ENCODE results near the gene RNF34.

RNF34 gene

DNA sequence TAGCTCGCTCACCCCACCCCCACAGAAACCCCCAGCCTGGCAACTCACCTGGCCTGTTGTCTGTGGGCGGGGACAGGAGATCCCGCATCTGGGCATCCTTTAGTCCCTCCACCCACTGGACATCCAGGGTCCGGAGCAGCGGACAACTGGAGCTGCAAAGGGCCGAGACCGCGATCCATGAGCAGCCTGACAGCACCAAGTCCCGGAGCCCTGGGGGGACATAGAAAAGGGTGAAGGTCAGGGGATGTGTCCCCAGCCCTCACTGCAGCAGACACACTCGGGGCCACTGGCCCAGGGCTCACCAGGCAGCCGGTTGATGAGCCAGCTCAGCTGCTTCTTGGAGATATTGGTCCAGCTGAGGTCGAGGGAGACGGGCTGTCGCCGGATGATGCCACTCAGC lies 40.9 kb downstream of the RNF34 start:
- no peak for DNase-seq

- DNase-seq = no peak
These were observed 41.6 kb downstream of the RNF34 start for GRCh38 chr12:121441555-121441954.

DNA sequence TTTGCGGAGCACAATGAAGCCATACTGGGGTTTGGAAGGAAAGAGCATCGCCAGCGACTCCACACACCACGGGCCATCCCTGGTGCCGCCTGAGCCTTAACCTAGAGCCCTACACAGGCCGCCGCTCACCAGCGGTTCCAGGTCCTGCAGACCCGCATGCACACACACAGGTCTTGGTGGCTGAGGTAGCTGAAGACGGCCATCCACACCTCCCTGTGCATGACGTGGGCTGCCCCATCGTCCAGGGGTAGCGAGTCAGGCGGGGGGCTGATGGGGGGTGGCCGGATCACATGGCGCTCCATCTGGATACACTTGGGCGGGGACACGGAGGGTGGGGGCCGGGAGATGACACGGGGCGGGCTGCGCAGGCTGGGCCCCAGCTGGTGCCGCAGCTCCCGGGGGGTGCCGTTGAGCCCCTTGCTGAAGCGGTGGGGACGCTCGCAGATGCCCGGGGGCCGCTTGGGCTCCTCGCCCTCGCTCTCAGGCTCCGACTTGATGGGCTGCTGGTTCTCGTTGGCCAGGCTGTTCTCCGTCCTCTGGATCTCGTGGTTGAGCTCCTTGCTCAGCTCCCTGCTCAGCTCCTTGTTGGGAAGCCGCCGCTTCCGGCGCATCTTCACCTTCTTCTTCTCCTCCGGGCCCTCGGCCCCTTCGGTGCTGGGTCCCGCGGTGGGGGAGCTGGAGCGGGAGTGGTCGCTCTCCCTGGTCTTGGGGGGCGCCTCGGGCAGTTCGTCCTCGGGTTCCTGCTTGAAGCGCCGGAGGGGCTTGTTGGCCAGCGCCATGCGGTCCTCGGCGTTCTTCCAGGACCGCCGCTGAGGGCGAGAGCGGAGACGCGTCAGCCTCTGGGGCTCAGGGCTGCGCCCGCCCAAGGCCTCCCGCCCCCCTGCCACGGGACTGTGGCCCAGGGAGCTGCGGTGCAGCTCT lies 42.4 kb downstream of the RNF34 start:
- no peak for DNase-seq

GRCh38 chr12:121443193-121443870 lies 43.4 kb downstream of the RNF34 start:
- peak; percentile 79 for DNase-seq

DNA sequence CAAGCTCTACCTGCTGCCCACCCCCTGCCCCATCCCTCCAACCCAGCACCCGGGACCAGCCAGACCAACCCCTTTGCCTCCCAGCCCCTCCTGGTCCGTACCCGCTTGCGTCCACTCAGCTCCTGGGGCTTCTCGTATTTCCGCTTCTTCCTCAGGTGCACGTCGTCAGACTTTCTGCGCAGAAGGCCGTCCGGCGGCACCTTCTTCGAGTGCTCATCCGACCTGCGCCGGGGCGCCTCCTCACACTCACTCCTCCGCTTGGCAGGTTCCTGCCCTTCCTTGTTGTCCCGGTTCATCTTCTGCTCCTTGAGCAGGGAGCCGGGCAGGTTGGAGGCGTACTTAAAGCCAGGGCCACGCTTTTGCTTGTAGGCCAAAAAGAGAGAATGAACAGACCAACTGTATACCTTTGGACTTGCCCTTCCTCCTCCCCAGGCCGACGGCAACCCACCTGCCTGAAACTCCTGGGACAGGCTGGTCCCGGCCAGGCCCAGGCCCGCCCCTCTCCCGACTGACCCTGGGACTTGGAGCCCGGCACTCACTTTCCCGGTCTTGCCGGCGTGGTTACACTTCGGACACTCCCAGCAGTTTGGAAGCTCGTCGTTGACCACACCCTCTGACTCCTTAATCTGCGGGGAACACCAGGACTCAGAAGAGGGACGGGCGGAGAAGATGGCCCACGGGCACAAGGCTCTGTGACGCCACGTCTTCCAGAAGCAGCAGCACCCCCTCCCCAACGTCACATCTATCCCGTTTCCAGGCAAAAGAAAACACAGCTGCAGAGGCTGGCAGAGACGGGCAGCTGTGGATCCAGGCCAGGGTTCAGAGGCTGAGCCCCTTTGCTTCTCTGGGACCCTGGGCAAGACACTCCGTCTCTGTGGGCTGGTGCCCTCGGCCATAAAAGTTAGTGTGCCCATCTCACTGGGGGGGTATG lies 44.3 kb downstream of the RNF34 start:
- DNase-seq = no peak

DNA sequence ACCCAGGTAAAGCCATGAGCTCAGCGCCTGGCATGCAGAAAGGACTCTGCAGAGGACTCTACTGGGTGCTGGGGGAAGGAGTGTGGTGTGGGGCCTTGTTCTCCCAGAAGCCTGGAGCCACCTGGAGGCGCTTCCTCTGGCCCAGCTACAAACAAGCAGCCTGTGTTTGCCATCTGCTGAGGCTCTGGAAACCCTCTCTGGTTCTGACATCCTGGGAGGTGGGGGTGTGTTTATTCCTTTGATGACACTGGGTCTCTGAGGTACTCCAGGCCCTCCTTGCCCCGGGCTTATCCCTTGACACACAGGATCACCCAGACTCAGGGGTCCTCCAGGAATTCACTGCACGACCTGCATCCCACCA lies 44.9 kb downstream of the RNF34 start:
- no peak for DNase-seq

DNA sequence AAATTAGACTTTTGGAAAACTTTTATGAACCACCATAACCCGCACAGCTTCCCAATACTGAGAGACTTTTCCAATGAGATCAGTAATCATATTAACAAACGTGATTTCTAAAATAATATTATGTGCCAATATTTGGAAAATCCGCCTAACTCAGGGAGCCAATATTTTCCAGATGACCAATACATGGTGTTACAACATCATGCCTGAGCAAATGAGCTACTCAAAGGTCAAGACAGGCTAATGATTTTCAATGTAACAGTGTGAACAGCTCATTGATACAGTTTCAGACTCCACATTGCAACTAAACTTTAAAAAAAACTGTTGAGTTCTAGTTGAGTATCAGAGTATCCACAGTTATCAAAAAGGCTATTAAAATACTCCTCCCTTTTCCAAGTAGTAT lies 46.8 kb downstream of the RNF34 start:
- DNase-seq = peak; percentile 41

GRCh38 chr12:121448771-121449315 lies 48.9 kb downstream of the RNF34 start:
- no peak for DNase-seq

- DNase-seq = no peak
These were observed 52.0 kb downstream of the RNF34 start for GRCh38 chr12:121451961-121452339.

DNA sequence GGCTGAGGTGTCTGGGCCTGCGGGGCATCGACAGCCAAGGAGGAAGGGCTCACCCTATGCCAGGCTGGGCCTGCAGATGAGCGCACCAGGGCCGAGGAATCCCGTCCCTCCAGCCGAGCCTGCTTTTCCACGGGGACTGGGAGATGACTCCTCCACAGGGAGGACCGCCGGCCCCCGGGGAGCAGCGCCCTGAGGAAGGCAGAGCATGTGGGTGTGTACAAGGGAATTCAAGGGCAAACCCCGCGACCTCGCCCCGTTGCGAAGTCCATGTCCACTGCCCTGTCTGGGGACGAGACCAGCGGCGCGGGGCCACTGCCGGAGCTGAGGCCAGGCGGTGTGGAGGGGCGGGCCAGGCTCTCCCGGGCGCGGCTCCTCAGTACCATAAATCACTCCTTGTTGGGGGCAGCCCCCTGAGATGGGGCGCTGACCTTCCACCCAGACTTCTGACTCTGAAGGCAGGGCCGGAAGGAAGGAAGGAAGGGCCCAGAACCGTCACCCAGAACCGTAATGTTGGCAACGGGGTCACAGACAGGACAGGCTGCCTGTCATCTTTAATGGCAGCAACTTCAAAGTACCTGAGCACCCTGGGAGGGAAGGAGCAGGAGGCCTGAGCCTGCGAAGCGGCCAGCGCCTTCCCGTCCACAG lies 52.5 kb downstream of the RNF34 start:
- DNase-seq = no peak

DNA sequence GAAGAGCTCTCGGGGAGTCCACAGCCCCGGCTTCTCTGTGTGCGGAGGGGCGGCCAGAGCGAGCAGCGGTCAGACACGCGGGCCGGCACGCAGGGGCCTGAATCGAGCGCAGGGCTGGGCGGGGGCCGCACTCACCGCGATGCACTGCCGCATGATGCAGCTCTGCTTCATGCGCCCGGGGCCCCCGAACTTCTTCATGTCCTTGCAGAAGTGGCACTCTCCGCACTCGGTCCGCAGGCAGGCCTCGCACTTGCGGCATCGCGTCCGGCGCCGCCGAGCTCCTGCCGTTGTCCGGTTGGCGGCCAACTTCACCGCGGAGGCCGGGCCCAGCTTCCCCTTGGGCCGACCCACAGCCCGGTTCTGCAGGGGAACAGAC lies 53.1 kb downstream of the RNF34 start:
- DNase-seq = no peak

GRCh38 chr12:121453629-121454028 lies 53.7 kb downstream of the RNF34 start:
- no peak for DNase-seq

DNA sequence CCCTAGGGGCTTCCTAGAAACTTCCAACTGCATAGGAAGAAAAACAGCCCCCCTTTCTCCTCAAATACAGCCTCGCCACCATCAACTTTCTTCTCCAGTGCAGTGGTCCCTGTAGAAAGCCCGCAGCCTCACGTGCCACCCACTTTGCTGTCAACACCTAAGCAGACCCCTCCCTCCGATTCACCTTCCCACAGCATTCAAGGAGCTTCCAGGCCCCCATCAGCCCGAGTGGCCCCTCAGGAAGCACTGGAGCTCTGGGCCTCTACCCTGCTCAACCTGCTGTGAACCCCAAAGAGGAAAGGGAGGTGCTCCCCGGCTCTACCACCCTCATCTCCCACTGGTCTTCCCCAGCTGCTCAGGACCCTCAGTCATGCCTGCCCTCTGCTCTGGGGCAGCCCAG lies 55.0 kb downstream of the RNF34 start:
- no peak for DNase-seq

DNA sequence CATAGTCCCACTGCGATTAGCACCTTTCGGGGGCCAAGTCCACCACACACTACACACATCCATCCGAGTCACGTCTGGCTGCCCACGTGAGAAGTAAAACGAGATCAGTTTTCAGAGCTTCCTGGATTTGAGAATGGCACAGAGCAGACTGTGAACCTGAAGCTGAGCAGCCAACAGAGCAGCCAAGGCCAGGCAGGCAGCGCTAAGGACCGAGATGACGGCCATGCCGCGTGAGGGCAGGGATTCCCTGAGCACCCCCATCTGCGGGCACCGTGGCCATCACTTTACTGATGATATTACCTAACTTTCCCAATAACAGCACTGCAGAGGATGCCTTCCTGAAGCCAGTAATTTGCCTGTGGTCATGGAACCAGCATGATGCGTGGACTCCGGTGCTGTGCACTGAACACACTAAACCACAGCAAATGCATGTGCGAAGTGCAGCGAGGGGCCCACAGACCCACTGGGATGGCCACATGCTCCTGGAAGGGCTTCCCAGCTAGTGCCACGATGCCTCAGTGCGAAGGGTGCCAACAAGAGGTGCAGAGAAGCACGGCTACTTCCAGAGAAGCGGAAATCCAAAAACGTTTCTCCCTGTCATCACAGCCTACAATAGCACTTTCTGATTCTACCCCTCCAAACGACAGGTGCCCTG lies 56.0 kb downstream of the RNF34 start:
- no peak for DNase-seq

GRCh38 chr12:121456551-121456950 lies 56.6 kb downstream of the RNF34 start:
- no peak for DNase-seq

DNA sequence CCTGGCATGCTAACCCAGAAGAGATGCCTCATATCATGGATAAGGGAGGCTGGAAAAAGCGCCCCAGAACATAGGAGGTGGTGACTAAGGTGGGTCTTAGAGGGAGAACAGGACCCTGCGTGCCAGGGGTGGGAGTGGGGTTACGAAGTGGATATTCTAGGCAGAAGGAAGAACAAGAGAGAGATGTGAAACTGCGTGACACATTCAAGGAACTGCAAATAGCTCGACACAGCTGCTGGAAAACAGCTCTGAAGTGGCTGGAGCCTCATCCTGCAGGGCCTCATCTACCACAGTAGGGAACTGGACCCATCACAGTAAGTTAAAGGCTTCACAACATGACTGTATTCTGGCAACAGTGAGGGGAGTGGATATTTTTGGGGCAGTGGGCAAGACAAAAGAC lies 61.1 kb downstream of the RNF34 start:
- no peak for DNase-seq

- DNase-seq = no peak
These were observed 64.4 kb downstream of the RNF34 start for GRCh38 chr12:121464331-121464730.

DNA sequence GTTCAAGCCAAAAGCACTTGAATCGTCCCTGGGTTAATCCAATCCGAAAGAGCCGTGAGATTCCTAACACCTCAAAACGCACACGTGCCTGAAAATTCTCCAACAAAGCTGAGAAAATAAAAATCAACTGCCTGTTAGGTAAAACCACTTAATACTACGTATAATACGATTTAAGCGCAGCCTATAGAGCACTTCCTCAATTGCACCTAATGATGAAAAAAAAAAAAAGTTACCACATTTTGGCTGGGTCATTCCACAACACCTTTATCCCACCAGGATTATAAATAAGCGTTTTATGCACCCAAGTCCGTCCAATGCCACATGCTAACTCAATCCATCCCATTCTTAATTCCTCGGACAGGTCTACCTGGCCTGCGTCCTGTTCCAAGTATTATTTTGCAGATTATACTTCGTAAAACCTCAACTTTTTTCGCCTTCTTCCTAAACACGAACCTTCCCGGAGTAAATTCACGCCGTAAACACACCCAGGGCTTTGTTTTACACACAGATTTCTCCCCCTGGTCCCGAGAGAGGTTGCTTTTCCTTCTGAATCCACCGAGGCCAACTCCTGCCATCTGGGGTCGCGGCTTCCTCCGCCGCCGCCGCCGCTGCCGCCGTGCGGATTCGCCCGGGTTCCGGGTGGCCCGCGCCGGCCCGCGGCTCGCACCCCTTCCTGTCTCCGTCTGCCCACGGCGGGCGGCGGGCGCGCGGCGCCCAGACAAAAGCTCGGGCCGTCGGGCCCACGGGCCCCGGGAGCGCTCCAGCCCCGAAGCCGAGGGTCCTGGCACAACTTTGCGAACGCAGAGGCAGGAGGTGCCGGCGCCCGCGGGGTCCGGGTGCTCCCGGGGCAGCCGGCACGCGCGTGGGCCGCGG lies 66.2 kb downstream of the RNF34 start:
- DNase-seq = peak; percentile 15

GRCh38 chr12:121466794-121467637 lies 67.1 kb downstream of the RNF34 start:
- DNase-seq = peak; percentile 83
